GM12874 (cell line): ENCODE measurements around the gene ADAR.

Experiments used
- TF ChIP-seq, protein P1 (sequence below): IDR thresholded peaks from 2 replicates; pipeline ENCODE4 v1.5.1; 2011; ENCODE audit warnings: low read depth, mild to moderate bottlenecking, control low read depth, low read length, moderate library complexity; ENCODE audit not compliant: insufficient read depth

Gene ADAR

DNA sequence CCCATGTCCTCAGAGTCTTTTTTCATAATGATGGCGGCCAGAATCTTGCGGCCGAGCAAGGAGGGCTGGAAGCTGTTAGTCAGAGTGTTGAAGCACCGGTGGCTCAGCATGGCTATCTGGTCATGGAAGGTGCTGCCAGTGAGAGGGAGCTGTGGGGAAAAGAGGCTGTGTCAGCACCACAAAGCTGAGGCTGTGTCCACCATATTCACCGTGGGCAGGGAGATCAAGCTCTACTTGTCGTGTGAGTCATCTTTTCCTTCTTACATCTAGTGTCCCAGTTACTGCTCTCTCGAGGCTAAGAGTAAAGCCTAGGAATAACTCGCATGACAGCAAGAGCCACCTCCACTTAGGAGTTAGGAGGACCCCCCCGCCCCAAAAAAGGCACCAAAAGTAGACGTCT, 18.2 kb downstream of the ADAR start:
- TF ChIP-seq, protein P1, sequence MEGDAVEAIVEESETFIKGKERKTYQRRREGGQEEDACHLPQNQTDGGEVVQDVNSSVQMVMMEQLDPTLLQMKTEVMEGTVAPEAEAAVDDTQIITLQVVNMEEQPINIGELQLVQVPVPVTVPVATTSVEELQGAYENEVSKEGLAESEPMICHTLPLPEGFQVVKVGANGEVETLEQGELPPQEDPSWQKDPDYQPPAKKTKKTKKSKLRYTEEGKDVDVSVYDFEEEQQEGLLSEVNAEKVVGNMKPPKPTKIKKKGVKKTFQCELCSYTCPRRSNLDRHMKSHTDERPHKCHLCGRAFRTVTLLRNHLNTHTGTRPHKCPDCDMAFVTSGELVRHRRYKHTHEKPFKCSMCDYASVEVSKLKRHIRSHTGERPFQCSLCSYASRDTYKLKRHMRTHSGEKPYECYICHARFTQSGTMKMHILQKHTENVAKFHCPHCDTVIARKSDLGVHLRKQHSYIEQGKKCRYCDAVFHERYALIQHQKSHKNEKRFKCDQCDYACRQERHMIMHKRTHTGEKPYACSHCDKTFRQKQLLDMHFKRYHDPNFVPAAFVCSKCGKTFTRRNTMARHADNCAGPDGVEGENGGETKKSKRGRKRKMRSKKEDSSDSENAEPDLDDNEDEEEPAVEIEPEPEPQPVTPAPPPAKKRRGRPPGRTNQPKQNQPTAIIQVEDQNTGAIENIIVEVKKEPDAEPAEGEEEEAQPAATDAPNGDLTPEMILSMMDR, result no peak

DNA sequence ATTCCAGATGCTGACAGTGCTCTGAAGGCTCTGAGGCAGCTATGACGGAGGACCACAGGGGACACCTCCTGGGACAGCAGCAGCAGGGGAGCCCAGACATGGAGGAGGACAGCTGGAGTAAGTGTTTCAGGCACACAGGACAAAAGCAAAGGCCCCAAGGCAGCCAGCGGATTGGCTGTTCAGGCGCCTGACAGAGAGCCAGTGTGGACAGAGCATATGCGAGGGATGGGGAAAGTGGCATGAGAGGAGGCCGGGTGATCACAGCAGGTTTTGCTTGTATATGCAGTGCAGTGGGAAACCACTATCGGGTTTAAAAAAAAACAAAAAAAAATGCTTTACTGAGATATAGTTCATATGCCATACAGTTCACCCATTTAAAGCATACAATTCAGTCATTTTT, 21.3 kb downstream of the ADAR start:
- TF ChIP-seq, protein P1, result no peak

DNA sequence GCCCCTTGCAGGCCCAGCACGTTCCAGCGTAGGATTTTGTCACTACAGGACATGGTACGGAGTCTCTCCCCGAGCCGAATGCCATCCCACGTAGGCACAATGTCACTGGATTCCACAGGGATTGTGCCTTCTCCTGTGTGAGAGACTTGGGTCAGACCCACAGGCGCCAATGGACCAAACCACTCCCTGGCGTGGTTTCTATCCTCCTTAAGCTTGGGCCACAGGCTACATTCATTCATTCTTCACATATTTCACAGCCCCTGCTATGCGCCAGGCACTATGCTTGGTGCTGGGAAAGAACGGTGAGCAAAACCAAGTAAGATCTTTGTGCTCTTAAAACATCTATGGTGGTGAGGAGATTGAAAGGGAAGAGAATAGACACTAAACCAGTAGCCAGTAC, 21.8 kb downstream of the ADAR start:
- TF ChIP-seq, protein P1, result no peak

DNA sequence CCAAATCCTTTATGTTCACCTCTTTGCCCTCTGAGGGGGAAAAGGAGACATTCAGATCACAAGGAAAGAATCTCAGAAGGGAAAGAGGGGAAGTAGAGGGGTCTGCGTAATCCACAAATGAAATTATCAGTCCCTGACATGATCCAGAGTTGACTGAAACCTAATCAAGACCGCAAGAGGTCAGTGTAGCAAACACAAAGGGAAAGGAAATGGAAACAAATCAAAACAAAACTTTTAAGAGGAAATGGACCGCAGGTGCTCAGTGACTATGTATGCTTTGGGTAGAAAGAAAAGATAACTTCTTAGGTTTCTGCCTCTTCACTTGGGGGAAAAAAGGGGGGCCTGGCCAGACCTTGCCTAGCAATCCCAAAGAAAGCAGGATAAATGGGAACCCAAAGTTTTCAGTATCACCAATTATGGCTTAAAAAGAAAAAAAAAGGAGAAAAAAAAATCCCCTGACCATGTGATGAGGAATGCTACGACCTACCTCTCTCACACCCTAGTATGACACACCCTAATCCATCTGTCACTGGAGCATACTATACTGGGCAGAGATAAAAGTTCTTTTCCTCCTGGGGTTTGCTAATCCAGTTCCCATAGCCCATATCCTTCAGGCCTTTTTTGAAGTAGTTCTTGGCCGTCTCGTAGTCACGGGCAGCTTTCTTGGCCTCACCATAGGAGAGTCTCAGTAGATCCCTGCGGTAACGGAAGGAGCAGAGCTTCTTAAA, 23.6 kb downstream of the ADAR start:
- TF ChIP-seq, protein P1, result no peak

DNA sequence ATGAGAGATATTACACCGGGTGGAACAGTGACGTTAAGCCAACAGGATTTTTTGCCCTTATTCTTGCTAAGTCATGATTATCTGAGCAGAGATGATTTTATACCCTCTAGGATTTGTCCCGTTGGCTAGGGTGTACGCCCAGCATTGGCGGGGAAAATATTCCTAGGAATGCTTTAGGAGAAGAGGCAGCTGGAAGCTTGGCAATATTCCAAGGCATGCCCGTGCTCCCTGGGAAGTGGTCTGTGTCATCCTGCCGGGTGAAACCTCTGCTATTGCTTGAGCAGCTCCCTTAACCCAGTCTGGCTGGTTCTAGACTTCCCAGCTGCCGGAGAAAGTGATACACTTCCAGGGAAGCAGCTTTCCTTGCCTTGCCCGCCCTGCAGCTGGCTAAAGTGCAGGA, 24.2 kb downstream of the ADAR start:
- TF ChIP-seq, protein P1, result no peak

DNA sequence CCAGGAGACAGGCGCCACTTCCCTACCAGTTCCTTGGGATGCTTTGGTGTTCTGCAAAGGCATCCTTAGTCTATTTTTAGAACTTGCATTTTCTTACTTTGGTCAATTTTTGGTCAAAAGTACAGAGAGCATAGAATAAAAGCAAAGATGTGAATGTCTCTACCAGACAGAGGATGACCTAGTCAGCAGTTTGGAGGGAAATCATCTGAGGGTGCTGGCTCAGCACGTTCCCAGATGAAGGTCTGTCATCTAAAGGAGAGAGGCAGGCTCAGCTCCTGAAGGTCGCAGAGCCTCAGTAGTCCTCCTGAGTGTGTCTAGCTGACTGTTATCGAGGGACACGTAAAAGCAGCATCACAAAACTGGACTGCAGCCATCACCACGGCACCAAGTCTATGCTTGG, 25.1 kb downstream of the ADAR start:
- TF ChIP-seq, protein P1, result no peak

DNA sequence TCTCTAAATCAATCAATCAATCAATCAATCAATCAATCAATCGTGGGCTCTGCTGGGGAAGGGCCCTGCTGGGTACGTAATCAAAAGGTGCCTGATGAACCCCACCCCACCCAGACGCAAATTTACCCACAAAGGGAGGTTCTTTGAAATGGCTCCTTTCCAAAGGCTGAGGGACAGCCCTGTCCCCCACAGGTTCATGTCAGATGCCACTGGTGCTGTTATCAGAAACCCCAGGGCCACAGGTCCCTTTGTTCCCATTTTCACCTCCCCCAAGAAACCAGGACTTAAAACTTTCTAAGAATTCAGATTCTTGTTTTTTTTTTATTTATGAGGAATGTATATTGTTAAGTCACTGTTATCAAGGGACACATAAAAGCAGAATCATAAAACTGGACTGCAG, 26.2 kb downstream of the ADAR start:
- TF ChIP-seq, protein P1, result no peak
